Gastrocnemius medialis (tissue), 4 donors: ENCODE measurements around the gene ARHGAP8. TPM values are rescaled to one million over a fixed set of nuclear protein-coding genes. Genes with fewer than 3 reads are reported as not detected.
A peak's percentile ranks its signal among the peaks of the same experiment; 100 is the strongest.

Experiments used
- ATAC-seq, 2 donors: fragments of 150-250 bp; one replicate each; pipeline ENCODE4 v1.9.1; 2016
- DNase-seq, 2 donors: peaks; one replicate each; pipeline ENCODE4 v3.0.0-alpha.2; 2019
- H3K27ac ChIP-seq, 4 donors: fragments of 200-600 bp; sonication (generic); 1 replicate in 1 of 4; 2 replicates in 3 of 4; pipeline ENCODE4 v1.5.1; 2016 to 2018; ENCODE audit warnings: mild to moderate bottlenecking in 2 of 4, moderate library complexity in 1 of 4
- H3K27me3 ChIP-seq, 3 donors: fragments of 200-600 bp; sonication (generic) in 2 of 3; 1 replicate in 1 of 3; 2 replicates in 2 of 3; pipeline versions ENCODE4 v1.5.1 to v1.6.0; 2016 to 2019; ENCODE audit warnings: mild to moderate bottlenecking in 1 of 3, moderate library complexity in 1 of 3
- H3K36me3 ChIP-seq, 2 donors: fragments of 200-600 bp; sonication (generic) in 1 of 2; one replicate each; pipeline ENCODE4 v1.5.1; 2017 to 2018
- H3K4me1 ChIP-seq, 2 donors: fragments of 200-600 bp; sonication (generic) in 1 of 2; one replicate each; pipeline ENCODE4 v1.5.1; 2016 to 2017; ENCODE audit warnings: mild to moderate bottlenecking in 2 of 2
- H3K4me3 ChIP-seq, 4 donors: fragments of 200-600 bp; sonication (generic) in 3 of 4; 1 replicate in 1 of 4; 2 replicates in 3 of 4; pipeline ENCODE4 v1.5.1; 2016 to 2019; ENCODE audit warnings: mild to moderate bottlenecking in 2 of 4
- H3K9me3 ChIP-seq, 3 donors: fragments of 200-600 bp; sonication (generic) in 2 of 3; 1 replicate in 1 of 3; 2 replicates in 2 of 3; pipeline ENCODE4 v1.5.1; 2016 to 2019
- POLR2A ChIP-seq, 2 donors: fragments of 450-650 bp; IDR thresholded peaks; one replicate each; pipeline ENCODE4 v1.6.1; 2017; ENCODE audit warnings: antibody characterized with exemption in 2 of 2, mild to moderate bottlenecking in 2 of 2, moderate library complexity in 2 of 2
- in situ Hi-C, 4 donors: fragments of 200-750 bp; cut with MboI; loops; one replicate each; pipeline versions ENCODE4 v1.15.0 to v1.8.0; 2017; ENCODE audit warnings: low sequenced_read_pairs in 4 of 4
- intact Hi-C: fragments of 100-400 bp; cut with DNase I; formaldehyde crosslinking; loops from one replicate; pipeline ENCODE4 v1.15.1; 2023; ENCODE audit warnings: low total_unique reads
- total RNA-seq, 4 donors: library from RNA; depleted of rRNA; stranded (reverse); fragments of >200 nt; gene quantifications; one replicate each; pipeline versions ENCODE4 v1.1.0 to v1.2.3, GENCODE V29; 2016
- TF ChIP-seq, protein P1 (sequence below), 5 experiments: fragments of 450-650 bp in 3 of 5; fragments of 200-600 bp in 2 of 5; sonication (generic) in 2 of 5; IDR thresholded peaks in 4 of 5; conservative IDR thresholded peaks in 1 of 5; 1 replicate in 4 of 5; 2 replicates in 1 of 5; pipeline ENCODE4 v1.5.1; 2016 to 2019; ENCODE audit warnings: antibody characterized with exemption in 5 of 5, mild to moderate bottlenecking in 3 of 5, moderate library complexity in 3 of 5

Gene ARHGAP8
- total RNA-seq, 4 donors from 2014 or later, result not detected

DNA sequence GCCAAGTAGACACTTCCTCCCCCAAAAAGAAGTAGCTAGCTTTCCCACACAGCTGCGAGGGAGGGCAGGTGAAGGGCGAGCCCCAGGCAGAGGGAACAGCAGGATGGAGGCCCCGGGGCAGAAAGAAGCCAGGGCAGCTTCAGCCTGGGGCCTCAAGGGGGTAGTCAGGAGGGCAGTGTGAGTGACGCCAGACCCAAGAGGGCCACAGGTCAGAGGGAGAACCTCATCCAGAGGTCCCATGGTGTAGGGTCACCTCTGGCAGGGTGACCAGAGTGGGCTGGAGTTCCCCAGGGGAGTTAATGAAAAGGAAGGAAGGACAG lies 41.2 kb upstream of the ARHGAP8 start:
- in situ Hi-C loops (no loop called here), intact Hi-C loops (no loop called here)
- H3K27me3 ChIP-seq, result peaks cover 0 to 2% (median 0%) of the 10 kb centered on the region in 3 donors
- no peak for DNase-seq
- H3K9me3 ChIP-seq, result no peaks in the 10 kb centered on the region
- H3K4me1 ChIP-seq, result no peaks in the 10 kb centered on the region
- TF ChIP-seq, protein P1, sequence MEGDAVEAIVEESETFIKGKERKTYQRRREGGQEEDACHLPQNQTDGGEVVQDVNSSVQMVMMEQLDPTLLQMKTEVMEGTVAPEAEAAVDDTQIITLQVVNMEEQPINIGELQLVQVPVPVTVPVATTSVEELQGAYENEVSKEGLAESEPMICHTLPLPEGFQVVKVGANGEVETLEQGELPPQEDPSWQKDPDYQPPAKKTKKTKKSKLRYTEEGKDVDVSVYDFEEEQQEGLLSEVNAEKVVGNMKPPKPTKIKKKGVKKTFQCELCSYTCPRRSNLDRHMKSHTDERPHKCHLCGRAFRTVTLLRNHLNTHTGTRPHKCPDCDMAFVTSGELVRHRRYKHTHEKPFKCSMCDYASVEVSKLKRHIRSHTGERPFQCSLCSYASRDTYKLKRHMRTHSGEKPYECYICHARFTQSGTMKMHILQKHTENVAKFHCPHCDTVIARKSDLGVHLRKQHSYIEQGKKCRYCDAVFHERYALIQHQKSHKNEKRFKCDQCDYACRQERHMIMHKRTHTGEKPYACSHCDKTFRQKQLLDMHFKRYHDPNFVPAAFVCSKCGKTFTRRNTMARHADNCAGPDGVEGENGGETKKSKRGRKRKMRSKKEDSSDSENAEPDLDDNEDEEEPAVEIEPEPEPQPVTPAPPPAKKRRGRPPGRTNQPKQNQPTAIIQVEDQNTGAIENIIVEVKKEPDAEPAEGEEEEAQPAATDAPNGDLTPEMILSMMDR (IDR thresholded peaks at IDR 0.05 in 4 of 5, conservative IDR thresholded peaks at IDR 0.05 in 1 of 5), result no peak
- no peak for TF ChIP-seq POLR2A (IDR thresholded peaks at IDR 0.05)
- no peak for ATAC-seq
- H3K27ac ChIP-seq, result no peak overlapping the region
- H3K4me3 ChIP-seq, result no peak overlapping the region
- no peaks in the 10 kb centered on the region for H3K36me3 ChIP-seq

GRCh38 chr22:44711690-44712555 lies 40.5 kb upstream of the ARHGAP8 start:
- no peak for DNase-seq
- Histone ChIP-seq H3K4me1 (no peaks in the 10 kb centered on the region), H3K9me3 (no peaks in the 10 kb centered on the region), H3K4me3 (no peak overlapping the region), H3K36me3 (no peaks in the 10 kb centered on the region), H3K27me3 (no peaks in the 10 kb centered on the region), H3K27ac (no peak overlapping the region)
- peak; percentile 55 to 57 for ATAC-seq
- in situ Hi-C loops (no loop called here), intact Hi-C loops (no loop called here)
- TF ChIP-seq, protein P1 (IDR thresholded peaks at IDR 0.05 in 4 of 5, conservative IDR thresholded peaks at IDR 0.05 in 1 of 5), result no peak
- no peak for TF ChIP-seq POLR2A (IDR thresholded peaks at IDR 0.05)

- H3K4me3 ChIP-seq, result no peak overlapping the region
- H3K27ac ChIP-seq, result no peak overlapping the region
- no peaks in the 10 kb centered on the region for H3K36me3 ChIP-seq
- in situ Hi-C loops, result no loop called here
- no peaks in the 10 kb centered on the region for H3K9me3 ChIP-seq
- no peaks in the 10 kb centered on the region for H3K4me1 ChIP-seq
- intact Hi-C loops, result no loop called here
- no peak for DNase-seq
- ATAC-seq, result no peak
- H3K27me3 ChIP-seq, result no peaks in the 10 kb centered on the region
- TF ChIP-seq POLR2A (IDR thresholded peaks at IDR 0.05), result no peak
- TF ChIP-seq, protein P1 (IDR thresholded peaks at IDR 0.05 in 4 of 5, conservative IDR thresholded peaks at IDR 0.05 in 1 of 5), result no peak
Observed at GRCh38 chr22:44712962-44713361, 39.4 kb upstream of the ARHGAP8 start.

DNA sequence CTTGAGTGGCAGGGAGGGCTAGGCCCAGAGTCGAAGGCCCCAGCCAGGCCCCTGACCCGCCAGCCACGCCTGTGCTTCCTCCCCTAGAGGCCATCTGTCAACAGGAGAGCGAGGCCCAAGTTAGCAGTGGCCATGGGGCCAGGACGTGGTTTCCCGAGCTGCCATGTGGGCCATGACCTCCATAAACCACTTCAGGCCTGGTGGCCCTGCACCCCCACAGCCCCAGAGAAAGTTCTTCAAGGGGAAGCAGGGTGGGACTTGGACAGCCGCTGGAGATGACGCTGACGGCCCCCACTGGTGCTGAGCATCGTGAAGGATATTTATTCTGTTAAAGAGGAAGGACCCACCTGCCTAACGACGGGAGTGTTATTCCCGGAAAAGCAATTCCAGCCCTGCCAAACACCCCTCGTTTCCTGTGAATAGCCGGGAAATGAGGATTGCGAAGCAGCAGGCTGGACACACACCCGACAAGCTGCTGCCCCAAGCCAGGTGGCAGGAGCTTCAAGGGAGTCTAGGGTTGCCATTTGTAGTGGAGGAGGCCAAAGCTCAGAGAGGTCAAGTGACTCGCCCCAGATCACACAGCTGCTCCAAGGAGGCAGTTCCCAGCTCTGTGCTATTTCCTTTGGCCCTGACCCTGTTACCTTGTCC lies 37.5 kb upstream of the ARHGAP8 start:
- H3K27ac ChIP-seq, result no peak overlapping the region
- intact Hi-C loops, result no loop called here
- no peaks in the 10 kb centered on the region for H3K36me3 ChIP-seq
- TF ChIP-seq POLR2A (IDR thresholded peaks at IDR 0.05), result no peak
- TF ChIP-seq, protein P1 (IDR thresholded peaks at IDR 0.05 in 4 of 5, conservative IDR thresholded peaks at IDR 0.05 in 1 of 5), result no peak
- DNase-seq (no peak), ATAC-seq (no peak)
- no peak overlapping the region for H3K4me3 ChIP-seq
- H3K27me3 ChIP-seq, result no peaks in the 10 kb centered on the region
- no peaks in the 10 kb centered on the region for H3K4me1 ChIP-seq
- no peaks in the 10 kb centered on the region for H3K9me3 ChIP-seq
- in situ Hi-C loops, result no loop called here
